OCI-LY7 (cell line): ENCODE measurements around the gene PPTC7.

Experiments used
- EZH2phosphoT487 ChIP-seq: fragments of 200-600 bp; sonication (generic); IDR thresholded peaks from 2 replicates; pipeline ENCODE4 v1.6.1; 2018; ENCODE audit warnings: low read depth, borderline replicate concordance, mild to moderate bottlenecking, mixed run types, antibody characterized with exemption, low read length, moderate library complexity, mixed read lengths
- TF ChIP-seq, protein P1 (sequence below): fragments of 200-600 bp; sonication (generic); conservative IDR thresholded peaks from 2 replicates; pipeline ENCODE4 v1.5.1; 2014; ENCODE audit warnings: mild to moderate bottlenecking, antibody characterized with exemption, low read length, moderate library complexity, mixed read lengths

DNA sequence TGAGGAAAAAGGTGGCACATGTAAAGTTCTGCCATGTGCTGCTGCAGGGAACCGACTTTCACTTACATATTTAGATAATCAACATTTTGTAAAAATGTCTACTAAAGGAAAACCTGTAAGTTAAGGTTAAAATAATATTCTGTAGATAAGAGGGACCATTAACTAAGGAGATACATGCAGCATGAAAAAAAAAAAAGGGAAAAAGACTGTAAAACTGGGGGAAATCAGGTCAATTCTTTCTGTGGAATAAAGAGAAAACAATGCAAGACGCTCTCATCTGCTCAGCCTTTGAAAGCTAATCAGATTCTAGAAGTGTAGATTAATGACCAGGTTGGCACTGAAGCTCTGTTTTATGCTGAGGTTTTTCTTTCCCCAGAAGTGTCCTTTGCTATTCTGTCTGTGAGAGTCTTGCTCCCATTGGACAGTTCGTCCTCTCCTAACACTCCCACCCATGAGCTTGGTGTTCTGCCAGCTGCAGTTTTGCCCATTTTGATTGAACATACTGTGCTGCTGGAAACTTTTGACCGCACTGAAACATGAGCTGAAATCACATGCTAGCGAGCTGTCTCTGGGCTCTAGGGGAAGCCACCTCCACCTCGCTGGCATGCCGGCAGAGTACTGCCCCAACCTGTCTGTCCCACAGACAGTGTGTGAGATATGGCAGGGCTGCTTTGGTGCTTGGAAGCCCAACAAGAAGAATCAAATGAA lies 39.7 kb downstream of the PPTC7 start:
- TF ChIP-seq, protein P1, sequence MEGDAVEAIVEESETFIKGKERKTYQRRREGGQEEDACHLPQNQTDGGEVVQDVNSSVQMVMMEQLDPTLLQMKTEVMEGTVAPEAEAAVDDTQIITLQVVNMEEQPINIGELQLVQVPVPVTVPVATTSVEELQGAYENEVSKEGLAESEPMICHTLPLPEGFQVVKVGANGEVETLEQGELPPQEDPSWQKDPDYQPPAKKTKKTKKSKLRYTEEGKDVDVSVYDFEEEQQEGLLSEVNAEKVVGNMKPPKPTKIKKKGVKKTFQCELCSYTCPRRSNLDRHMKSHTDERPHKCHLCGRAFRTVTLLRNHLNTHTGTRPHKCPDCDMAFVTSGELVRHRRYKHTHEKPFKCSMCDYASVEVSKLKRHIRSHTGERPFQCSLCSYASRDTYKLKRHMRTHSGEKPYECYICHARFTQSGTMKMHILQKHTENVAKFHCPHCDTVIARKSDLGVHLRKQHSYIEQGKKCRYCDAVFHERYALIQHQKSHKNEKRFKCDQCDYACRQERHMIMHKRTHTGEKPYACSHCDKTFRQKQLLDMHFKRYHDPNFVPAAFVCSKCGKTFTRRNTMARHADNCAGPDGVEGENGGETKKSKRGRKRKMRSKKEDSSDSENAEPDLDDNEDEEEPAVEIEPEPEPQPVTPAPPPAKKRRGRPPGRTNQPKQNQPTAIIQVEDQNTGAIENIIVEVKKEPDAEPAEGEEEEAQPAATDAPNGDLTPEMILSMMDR = no peak
- no peak for TF ChIP-seq EZH2phosphoT487
